H1 (cell line): ENCODE results near the gene FREM1.

Experiments used
- BACH1 ChIP-seq: IDR thresholded peaks from 2 replicates; pipeline ENCODE4 v1.6.1; 2012; ENCODE audit warnings: low read length, improper control_type of control experiment
- CHD2 ChIP-seq: IDR thresholded peaks from 2 replicates; pipeline ENCODE4 v1.6.1; 2012; ENCODE audit warnings: low read length, improper control_type of control experiment
- CTCF ChIP-seq, 3 experiments: IDR thresholded peaks; 1 replicate in 2 of 3; 2 replicates in 1 of 3; pipeline versions ENCODE4 v1.5.1 to v1.6.1; 2011; ENCODE audit warnings: low read length in 3 of 3, mild to moderate bottlenecking in 3 of 3, inconsistent platforms in 2 of 3, low read depth in 1 of 3, moderate library complexity in 1 of 3; ENCODE audit not compliant: insufficient read depth in 1 of 3; ENCODE audit errors: control extremely low read depth in 1 of 3
- MAFK ChIP-seq: IDR thresholded peaks from 2 replicates; pipeline ENCODE4 v1.6.1; 2012; ENCODE audit warnings: low read depth, mild to moderate bottlenecking, improper control_type of control experiment, low read length
- MAX ChIP-seq: IDR thresholded peaks from 2 replicates; pipeline ENCODE4 v1.6.1; 2012; ENCODE audit warnings: inconsistent platforms
- POLR2AphosphoS5 ChIP-seq: IDR thresholded peaks from 2 replicates; pipeline ENCODE4 v1.6.1; 2011; ENCODE audit warnings: low read depth, low read length
- TAF1 ChIP-seq: IDR thresholded peaks from 2 replicates; pipeline ENCODE4 v1.6.1; 2011; ENCODE audit warnings: mild to moderate bottlenecking, low read depth, low read length

- TF ChIP-seq CTCF (IDR thresholded peaks at IDR 0.05; ENCODE audit: control extremely low read depth in 1 of 3, insufficient read depth in 1 of 3, low read depth in 1 of 3, low read length in 3 of 3) (no peak), TAF1 (no peak), POLR2AphosphoS5 (no peak), BACH1 (no peak), CHD2 (no peak), MAX (no peak), MAFK (no peak)
These were observed 2.9 kb downstream of the FREM1 start for GRCh38 chr9:14907360-14907685.
